DND-41 (cell line): ENCODE measurements around the gene DPH6.

Source experiments
- CTCF ChIP-seq: IDR thresholded peaks from 2 replicates; pipeline ENCODE4 v1.5.1; 2012; ENCODE audit warnings: borderline replicate concordance, low read length, moderate library complexity, mild to moderate bottlenecking; ENCODE audit not compliant: poor library complexity, severe bottlenecking; ENCODE audit errors: extremely low read depth
- EZH2 ChIP-seq: IDR thresholded peaks from 3 replicates; pipeline ENCODE4 v1.6.1; 2012; ENCODE audit warnings: borderline replicate concordance, low read depth, mild to moderate bottlenecking, moderate library complexity, low read length, inconsistent platforms; ENCODE audit not compliant: severe bottlenecking

- TF ChIP-seq CTCF (no peak), EZH2 (no peak)
Observed at GRCh38 chr15:35514759-35515158, 31.2 kb downstream of the DPH6 start.
